OCI-LY7 (cell line): ENCODE data around the gene COPRS. TPM values are rescaled to one million over a fixed set of nuclear protein-coding genes. Genes with fewer than 3 reads are reported as not detected.

Experiments used
- BruUV-seq: library from RNA; stranded (reverse); fragments of 400-500 nt; replicated peaks from 2 replicates; lab custom pipeline; 2021; lab: Mats Ljungman, UMichigan
- CTCF ChIA-PET: fragments of 300-600 bp; sonication (Branson Sonifier 250); formaldehyde crosslinking; loops from one replicate; lab custom pipeline; 2022; ENCODE audit warnings: antibody characterized with exemption; ENCODE audit not compliant: unreplicated experiment; lab: Charles Lee
- POLR2A ChIA-PET: fragments of 300-600 bp; sonication (Branson Sonifier 250); formaldehyde crosslinking; loops from one replicate; lab custom pipeline; 2022; ENCODE audit warnings: antibody characterized with exemption; lab: Charles Lee
- DNase-seq: peaks from one replicate; pipeline ENCODE4 v3.0.0-alpha.2; 2015; ENCODE audit warnings: low spot score
- H2AFZ ChIP-seq: fragments of 200-600 bp; sonication (generic), shearing (Covaris generic); 2 replicates; pipeline ENCODE4 v1.6.1; 2014; ENCODE audit warnings: mild to moderate bottlenecking, antibody characterized with exemption, low read length, moderate library complexity
- H3K27ac ChIP-seq: fragments of 200-600 bp; sonication (generic); 2 replicates; pipeline ENCODE4 v1.5.1; 2014; ENCODE audit warnings: mixed run types, low read depth, mild to moderate bottlenecking, moderate library complexity, low read length, inconsistent platforms; ENCODE audit not compliant: poor library complexity, severe bottlenecking
- H3K36me3 ChIP-seq: fragments of 200-600 bp; sonication (generic); 2 replicates; pipeline ENCODE4 v1.6.1; 2014; ENCODE audit warnings: mild to moderate bottlenecking, antibody characterized with exemption, low read length, moderate library complexity, mixed read lengths; ENCODE audit not compliant: insufficient read depth
- H3K4me1 ChIP-seq: fragments of 200-600 bp; sonication (generic); 2 replicates; pipeline ENCODE4 v1.5.1; 2014; ENCODE audit warnings: mild to moderate bottlenecking, low read length; ENCODE audit not compliant: insufficient read depth, poor library complexity, severe bottlenecking
- H3K4me2 ChIP-seq: fragments of 200-600 bp; sonication (generic); 2 replicates; pipeline ENCODE4 v1.6.1; 2014; ENCODE audit warnings: mild to moderate bottlenecking, low read length
- H3K4me3 ChIP-seq: fragments of 200-600 bp; sonication (generic); 2 replicates; pipeline ENCODE4 v1.5.1; 2014; ENCODE audit warnings: mild to moderate bottlenecking, low read depth, low read length; ENCODE audit not compliant: poor library complexity, severe bottlenecking
- H3K79me2 ChIP-seq: fragments of 200-600 bp; sonication (generic); 2 replicates; pipeline ENCODE4 v1.6.1; 2016; ENCODE audit warnings: low read depth, mild to moderate bottlenecking, low read length, moderate library complexity, mixed read lengths; ENCODE audit not compliant: insufficient read depth
- H3K9me2 ChIP-seq: fragments of 200-600 bp; sonication (generic); 2 replicates; pipeline ENCODE4 v1.6.1; 2016; ENCODE audit warnings: mild to moderate bottlenecking, low read length, mixed read lengths; ENCODE audit not compliant: insufficient read depth
- H3K9me3 ChIP-seq: fragments of 200-600 bp; sonication (generic); 2 replicates; pipeline ENCODE4 v1.6.1; 2014; ENCODE audit warnings: mild to moderate bottlenecking, mixed run types, low read length, mixed read lengths
- H4K20me1 ChIP-seq: fragments of 200-600 bp; sonication (generic); 2 replicates; pipeline ENCODE4 v1.6.1; 2014; ENCODE audit warnings: mild to moderate bottlenecking, antibody characterized with exemption, low read length, moderate library complexity, mixed read lengths; ENCODE audit not compliant: insufficient read depth
- CTCF ChIP-seq: fragments of 200-600 bp; sonication (generic); conservative IDR thresholded peaks from 2 replicates; pipeline ENCODE4 v1.5.1; 2014; ENCODE audit warnings: mild to moderate bottlenecking, antibody characterized with exemption, low read length, moderate library complexity, mixed read lengths
- EZH2phosphoT487 ChIP-seq: fragments of 200-600 bp; sonication (generic); IDR thresholded peaks from 2 replicates; pipeline ENCODE4 v1.6.1; 2018; ENCODE audit warnings: low read depth, borderline replicate concordance, mild to moderate bottlenecking, mixed run types, antibody characterized with exemption, low read length, moderate library complexity, mixed read lengths
- intact Hi-C: fragments of 100-400 bp; cut with micrococcal nuclease; formaldehyde crosslinking; loops from one replicate; pipeline ENCODE4 v1.10.0; 2022; ENCODE audit not compliant: unreplicated experiment
- total RNA-seq, 2 experiments: library from RNA; depleted of rRNA in 1 of 2; stranded (reverse); fragments of >200 nt in 1 of 2; shearing (Covaris generic) in 1 of 2; gene quantifications; 2 replicates each; pipeline ENCODE4 v1.2.3, GENCODE V29; 2014 to 2022

The COPRS gene
- total RNA-seq, 2 experiments from 2014 or later: 32.7 to 50.7 TPM

- CTCF ChIA-PET: no interaction called here
- TF ChIP-seq CTCF (no peak), EZH2phosphoT487 (no peak)
- intact Hi-C loops: no loop called here
- no peaks in the 10 kb centered on the region for H3K4me1 ChIP-seq
- DNase-seq: no peak
- POLR2A ChIA-PET: interaction anchor here (0.6 kb wide), 3 partner anchors 27 to 244 kb away, joined by 3 to 7 read pairs (median 4); no protein-coding TSS in a partner anchor
- H3K4me2 ChIP-seq: no peak overlapping the region
- no peaks in the 10 kb centered on the region for H3K9me3 ChIP-seq
- no peak overlapping the region for H2AFZ ChIP-seq
- no peak overlapping the region for H3K4me3 ChIP-seq
- H3K36me3 ChIP-seq: no peaks in the 10 kb centered on the region
- no TSS peak for BruUV-seq
- H3K9me2 ChIP-seq: no peaks in the 10 kb centered on the region
- no peaks in the 10 kb centered on the region for H4K20me1 ChIP-seq
- H3K27ac ChIP-seq: no peak overlapping the region
- no peaks in the 10 kb centered on the region for H3K79me2 ChIP-seq
Measured at GRCh38 chr17:31824766-31825360, 34.2 kb downstream of the COPRS start.

- Histone ChIP-seq H3K27ac (no peak overlapping the region), H3K36me3 (no peaks in the 10 kb centered on the region), H2AFZ (no peak overlapping the region), H3K9me3 (no peaks in the 10 kb centered on the region), H4K20me1 (no peaks in the 10 kb centered on the region), H3K9me2 (no peaks in the 10 kb centered on the region), H3K4me1 (no peaks in the 10 kb centered on the region), H3K79me2 (no peaks in the 10 kb centered on the region), H3K4me2 (no peak overlapping the region), H3K4me3 (no peak overlapping the region)
- TF ChIP-seq EZH2phosphoT487 (no peak), CTCF (no peak)
- ChIA-PET CTCF (no interaction called here), POLR2A (no interaction called here)
- no peak for DNase-seq
- intact Hi-C loops: no loop called here
- no TSS peak for BruUV-seq
Measured at GRCh38 chr17:31823014-31823413, 36.0 kb downstream of the COPRS start.

- no TSS peak for BruUV-seq
- intact Hi-C loops: no loop called here
- no peak overlapping the region for H3K4me3 ChIP-seq
- H3K27ac ChIP-seq: no peak overlapping the region
- H3K9me2 ChIP-seq: no peaks in the 10 kb centered on the region
- ChIA-PET CTCF (no interaction called here), POLR2A (interaction anchor here (0.6 kb wide), 1 partner anchor 1931 kb away, joined by 4 read pairs; no protein-coding TSS in a partner anchor)
- no peaks in the 10 kb centered on the region for H3K36me3 ChIP-seq
- no peaks in the 10 kb centered on the region for H4K20me1 ChIP-seq
- no peak overlapping the region for H3K4me2 ChIP-seq
- H3K9me3 ChIP-seq: no peaks in the 10 kb centered on the region
- H3K79me2 ChIP-seq: no peaks in the 10 kb centered on the region
- no peak for TF ChIP-seq EZH2phosphoT487
- TF ChIP-seq CTCF: no peak
- H2AFZ ChIP-seq: no peak overlapping the region
- H3K4me1 ChIP-seq: no peaks in the 10 kb centered on the region
- no peak for DNase-seq
Measured at GRCh38 chr17:31820691-31821435, 38.2 kb downstream of the COPRS start.
